ENCODE measurements around the gene MMP25.

MMP25 gene

DNA sequence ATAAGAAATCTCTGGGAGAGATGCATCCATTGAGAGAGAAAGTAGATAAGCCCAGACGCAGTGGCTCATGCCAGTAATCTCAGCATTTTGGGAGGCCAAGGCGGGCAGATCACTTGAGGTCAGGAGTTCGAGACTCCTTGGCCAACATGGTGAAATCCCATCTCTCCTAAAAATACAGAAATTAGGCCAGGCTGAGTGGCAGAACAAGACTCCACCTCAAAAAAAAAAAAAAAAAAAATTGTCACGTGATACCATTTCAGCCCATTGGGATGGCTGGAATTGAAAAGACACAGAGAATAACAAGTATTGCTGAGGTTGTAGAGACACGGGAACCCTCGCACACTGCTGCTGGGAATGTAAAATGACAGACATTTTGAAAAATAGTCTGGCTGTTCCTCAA, 16.2 kb downstream of the MMP25 start:
- Histone ChIP-seq H3K4me3 (ENCODE audit: severe bottlenecking) (no peak overlapping the region), H3K27ac (ENCODE audit: poor library complexity, severe bottlenecking) (no peak overlapping the region), H3K9me3 (ENCODE audit: severe bottlenecking) (no peaks in the 10 kb centered on the region), H3K36me3 (ENCODE audit: low read depth) (no peaks in the 10 kb centered on the region), H3K4me1 (ENCODE audit: insufficient read depth, poor library complexity, severe bottlenecking) (peaks cover 8% of the 10 kb centered on the region), H3K27me3 (ENCODE audit: insufficient read depth, poor library complexity, severe bottlenecking) (no peaks in the 10 kb centered on the region)
- TF ChIP-seq, protein P1, sequence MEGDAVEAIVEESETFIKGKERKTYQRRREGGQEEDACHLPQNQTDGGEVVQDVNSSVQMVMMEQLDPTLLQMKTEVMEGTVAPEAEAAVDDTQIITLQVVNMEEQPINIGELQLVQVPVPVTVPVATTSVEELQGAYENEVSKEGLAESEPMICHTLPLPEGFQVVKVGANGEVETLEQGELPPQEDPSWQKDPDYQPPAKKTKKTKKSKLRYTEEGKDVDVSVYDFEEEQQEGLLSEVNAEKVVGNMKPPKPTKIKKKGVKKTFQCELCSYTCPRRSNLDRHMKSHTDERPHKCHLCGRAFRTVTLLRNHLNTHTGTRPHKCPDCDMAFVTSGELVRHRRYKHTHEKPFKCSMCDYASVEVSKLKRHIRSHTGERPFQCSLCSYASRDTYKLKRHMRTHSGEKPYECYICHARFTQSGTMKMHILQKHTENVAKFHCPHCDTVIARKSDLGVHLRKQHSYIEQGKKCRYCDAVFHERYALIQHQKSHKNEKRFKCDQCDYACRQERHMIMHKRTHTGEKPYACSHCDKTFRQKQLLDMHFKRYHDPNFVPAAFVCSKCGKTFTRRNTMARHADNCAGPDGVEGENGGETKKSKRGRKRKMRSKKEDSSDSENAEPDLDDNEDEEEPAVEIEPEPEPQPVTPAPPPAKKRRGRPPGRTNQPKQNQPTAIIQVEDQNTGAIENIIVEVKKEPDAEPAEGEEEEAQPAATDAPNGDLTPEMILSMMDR (IDR thresholded peaks at IDR 0.05; ENCODE audit: poor library complexity, severe bottlenecking), result no peak
- no peak for DNase-seq (ENCODE audit: low spot score)
- no peak for ATAC-seq (ENCODE audit: low read depth)

DNA sequence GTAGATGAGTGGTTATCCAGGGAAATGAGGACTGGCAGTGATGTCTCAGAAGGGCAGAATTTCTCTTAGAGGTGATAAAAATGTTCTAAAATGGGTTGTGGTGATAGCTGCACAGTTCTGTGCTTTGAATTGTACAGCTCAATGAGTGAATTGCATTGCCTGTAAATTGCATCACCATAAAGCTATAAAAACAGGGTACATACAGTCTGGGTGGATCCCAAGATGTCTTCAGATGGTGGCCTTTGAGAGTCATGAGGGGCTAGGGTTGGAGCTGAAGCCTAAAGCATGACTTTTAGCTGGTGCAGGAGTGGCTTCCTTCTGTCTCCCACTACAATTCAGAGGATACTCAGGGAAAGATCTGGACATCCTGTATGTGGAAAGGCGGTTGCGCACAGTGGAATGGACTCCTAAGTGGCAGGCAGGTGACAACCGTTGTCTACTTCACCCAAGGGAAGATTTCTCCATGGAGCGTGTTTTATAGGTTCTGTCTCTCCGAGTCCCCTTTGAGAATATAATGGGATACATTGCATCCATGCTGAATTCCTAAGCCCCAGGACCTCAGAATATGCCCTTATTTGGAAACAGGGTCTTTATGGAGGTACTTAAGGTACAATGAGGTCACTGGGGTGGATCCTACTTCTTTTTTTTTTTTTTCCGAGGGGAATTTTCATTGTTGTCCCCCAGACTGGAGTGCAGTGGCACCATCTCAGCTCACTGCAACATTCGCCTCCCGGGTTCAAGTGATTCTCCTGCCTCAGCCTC, 17.4 kb downstream of the MMP25 start:
- no peak for ATAC-seq (ENCODE audit: low read depth)
- no peaks in the 10 kb centered on the region for H3K36me3 ChIP-seq (ENCODE audit: low read depth)
- TF ChIP-seq, protein P1 (IDR thresholded peaks at IDR 0.05; ENCODE audit: poor library complexity, severe bottlenecking), result no peak
- no peak overlapping the region for H3K4me3 ChIP-seq (ENCODE audit: severe bottlenecking)
- H3K9me3 ChIP-seq (ENCODE audit: severe bottlenecking), result no peaks in the 10 kb centered on the region
- no peaks in the 10 kb centered on the region for H3K27me3 ChIP-seq (ENCODE audit: insufficient read depth, poor library complexity, severe bottlenecking)
- no peak for DNase-seq (ENCODE audit: low spot score)
- H3K4me1 ChIP-seq (ENCODE audit: insufficient read depth, poor library complexity, severe bottlenecking), result peaks cover 8% of the 10 kb centered on the region
- H3K27ac ChIP-seq (ENCODE audit: poor library complexity, severe bottlenecking), result no peak overlapping the region

DNA sequence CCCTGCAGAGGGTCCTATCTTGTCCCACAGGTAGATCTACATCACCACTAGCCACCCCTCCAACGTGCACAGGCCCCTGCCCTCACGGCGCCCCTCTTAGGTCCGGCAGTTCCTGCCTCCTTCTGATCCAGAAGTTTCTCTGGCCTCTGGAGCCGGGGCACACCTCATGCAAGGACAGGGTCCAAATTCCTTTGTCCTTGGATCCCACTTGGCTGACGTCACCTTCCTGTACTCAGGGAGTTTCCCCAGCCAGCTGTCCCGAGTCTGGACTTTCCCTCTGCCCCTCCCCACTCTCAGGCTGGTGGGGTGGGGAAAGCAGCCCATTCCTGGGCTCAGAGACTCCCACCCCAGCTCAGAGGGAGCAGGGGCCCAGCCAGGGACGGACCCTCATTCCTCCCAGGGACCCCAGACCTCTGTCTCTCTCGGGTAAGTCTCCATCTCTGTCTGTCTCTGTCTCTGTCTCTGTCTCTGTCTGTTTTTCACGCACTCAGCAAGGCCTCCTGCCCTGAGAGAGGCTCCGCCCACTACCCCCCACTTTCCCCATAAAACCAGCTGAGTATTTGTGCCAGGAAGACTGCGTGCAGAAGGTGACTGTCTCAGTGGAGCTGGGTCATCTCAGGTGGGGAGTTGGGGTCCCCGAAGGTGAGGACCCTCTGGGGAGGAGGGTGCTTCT, 18.8 kb downstream of the MMP25 start, which contains the start of gene IL32:
TSS of gene IL32 (plus strand) at position 572 of the 673 bp plus-strand sequence. CDS start 172 bp downstream, outside the sequence.
- TF ChIP-seq, protein P1 (IDR thresholded peaks at IDR 0.05; ENCODE audit: poor library complexity, severe bottlenecking), result no peak
- H3K4me1 ChIP-seq (ENCODE audit: insufficient read depth, poor library complexity, severe bottlenecking), result peaks cover 8% of the 10 kb centered on the region
- no peak within 1 kb of the TSS for H3K27ac ChIP-seq (ENCODE audit: poor library complexity, severe bottlenecking)
- no peaks in the 10 kb centered on the region for H3K36me3 ChIP-seq (ENCODE audit: low read depth)
- ATAC-seq (ENCODE audit: low read depth) (peak; percentile 71), DNase-seq (ENCODE audit: low spot score) (no peak)
- no peaks in the 10 kb centered on the region for H3K27me3 ChIP-seq (ENCODE audit: insufficient read depth, poor library complexity, severe bottlenecking)
- H3K4me3 ChIP-seq (ENCODE audit: severe bottlenecking), result no peak within 1 kb of the TSS
- no peaks in the 10 kb centered on the region for H3K9me3 ChIP-seq (ENCODE audit: severe bottlenecking)

DNA sequence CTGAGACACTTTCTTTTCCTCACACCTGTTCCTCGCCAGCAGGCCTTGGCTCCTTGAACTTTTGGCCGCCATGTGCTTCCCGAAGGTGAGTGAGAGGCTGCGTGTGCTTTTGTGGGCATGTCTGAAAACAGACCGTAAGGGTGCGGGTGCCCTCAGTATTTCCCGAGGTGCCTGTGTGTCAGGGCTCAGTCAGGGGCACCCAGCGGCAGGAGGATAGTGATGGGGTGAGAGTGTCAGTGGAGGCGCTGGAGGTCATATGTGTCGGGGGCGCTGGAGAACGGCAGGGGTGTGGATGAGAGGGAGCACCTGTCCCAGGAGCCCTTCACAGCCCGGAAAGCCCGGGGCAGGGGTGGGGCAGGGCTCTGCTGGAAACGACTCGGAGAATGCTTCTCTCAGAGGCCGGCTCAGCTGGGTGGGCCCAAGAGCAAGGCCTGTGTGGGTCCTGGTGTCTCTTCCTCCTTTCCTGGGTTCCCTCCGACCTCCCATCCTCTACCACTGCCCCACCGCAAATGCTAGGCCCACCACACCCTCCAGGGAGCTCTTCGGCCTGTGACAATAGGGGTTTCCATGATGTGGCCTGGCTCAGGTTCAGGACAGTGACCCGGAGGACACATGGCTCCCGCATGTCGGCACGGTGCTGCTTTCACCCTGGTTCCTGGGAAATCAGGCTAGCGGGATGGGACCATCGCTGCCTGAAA, 19.5 kb downstream of the MMP25 start:
- Histone ChIP-seq H3K9me3 (ENCODE audit: severe bottlenecking) (no peaks in the 10 kb centered on the region), H3K36me3 (ENCODE audit: low read depth) (no peaks in the 10 kb centered on the region), H3K4me1 (ENCODE audit: insufficient read depth, poor library complexity, severe bottlenecking) (peaks cover 8% of the 10 kb centered on the region), H3K27me3 (ENCODE audit: insufficient read depth, poor library complexity, severe bottlenecking) (no peaks in the 10 kb centered on the region), H3K27ac (ENCODE audit: poor library complexity, severe bottlenecking) (no peak overlapping the region), H3K4me3 (ENCODE audit: severe bottlenecking) (no peak overlapping the region)
- TF ChIP-seq, protein P1 (IDR thresholded peaks at IDR 0.05; ENCODE audit: poor library complexity, severe bottlenecking), result no peak
- ATAC-seq (ENCODE audit: low read depth) (no peak), DNase-seq (ENCODE audit: low spot score) (no peak)

Measured in RWPE2 (cell line).